Keratinocyte (primary cell): ENCODE measurements around the gene APAF1.

Experiments used
- EZH2 ChIP-seq: IDR thresholded peaks from one replicate; pipeline ENCODE4 v1.6.1; 2012; ENCODE audit warnings: inconsistent platforms, mild to moderate bottlenecking, low read length, moderate library complexity
- TF ChIP-seq, protein P1 (sequence below), 3 experiments: IDR thresholded peaks in 1 of 3; conservative IDR thresholded peaks in 1 of 3; optimal IDR thresholded peaks in 1 of 3; 2 replicates in 2 of 3; 3 replicates in 1 of 3; pipeline versions ENCODE3 to v1.5.1; 2011; ENCODE audit warnings: low read length in 3 of 3, mild to moderate bottlenecking in 3 of 3, moderate library complexity in 2 of 3, control low read depth in 1 of 3, inconsistent platforms in 1 of 3; ENCODE audit not compliant: insufficient read depth in 2 of 3; ENCODE audit errors: extremely low read depth in 1 of 3

DNA sequence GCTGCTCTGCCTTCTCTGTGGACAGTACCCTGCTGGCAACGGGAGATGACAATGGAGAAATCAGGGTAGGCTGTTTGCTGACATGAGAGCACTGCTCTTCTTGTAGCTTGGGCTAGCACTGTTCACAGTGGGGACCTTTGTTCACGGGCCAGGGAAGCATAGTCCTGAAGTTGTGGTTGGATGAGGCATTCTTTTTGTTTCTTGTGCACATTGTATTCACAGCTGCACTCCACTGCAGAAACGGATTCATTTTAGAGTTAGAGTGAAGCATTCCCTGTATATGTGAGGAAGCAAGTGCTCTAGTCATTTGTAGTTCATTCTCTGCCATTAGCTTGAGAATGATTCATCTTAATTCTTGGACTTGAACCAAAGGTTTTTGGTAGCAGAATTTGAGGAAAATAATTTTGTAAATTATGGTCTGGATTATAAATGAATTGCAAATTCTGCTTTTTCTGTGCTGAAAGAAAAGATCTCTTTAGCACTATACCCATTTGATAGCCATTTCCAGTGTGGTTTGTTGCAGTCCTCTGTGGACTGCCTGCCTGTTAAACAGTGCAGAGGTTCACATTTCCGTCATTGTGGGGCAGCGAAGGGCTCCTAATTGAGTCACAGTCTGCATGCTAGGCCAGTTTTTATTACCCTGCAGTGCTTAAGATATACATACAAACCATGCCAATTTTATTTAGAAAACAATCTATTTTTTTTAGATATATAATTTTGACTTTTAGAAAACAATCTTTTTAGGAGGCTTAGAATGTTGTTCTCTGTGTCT is 80.6 kb downstream of the APAF1 start:
- TF ChIP-seq, protein P1, sequence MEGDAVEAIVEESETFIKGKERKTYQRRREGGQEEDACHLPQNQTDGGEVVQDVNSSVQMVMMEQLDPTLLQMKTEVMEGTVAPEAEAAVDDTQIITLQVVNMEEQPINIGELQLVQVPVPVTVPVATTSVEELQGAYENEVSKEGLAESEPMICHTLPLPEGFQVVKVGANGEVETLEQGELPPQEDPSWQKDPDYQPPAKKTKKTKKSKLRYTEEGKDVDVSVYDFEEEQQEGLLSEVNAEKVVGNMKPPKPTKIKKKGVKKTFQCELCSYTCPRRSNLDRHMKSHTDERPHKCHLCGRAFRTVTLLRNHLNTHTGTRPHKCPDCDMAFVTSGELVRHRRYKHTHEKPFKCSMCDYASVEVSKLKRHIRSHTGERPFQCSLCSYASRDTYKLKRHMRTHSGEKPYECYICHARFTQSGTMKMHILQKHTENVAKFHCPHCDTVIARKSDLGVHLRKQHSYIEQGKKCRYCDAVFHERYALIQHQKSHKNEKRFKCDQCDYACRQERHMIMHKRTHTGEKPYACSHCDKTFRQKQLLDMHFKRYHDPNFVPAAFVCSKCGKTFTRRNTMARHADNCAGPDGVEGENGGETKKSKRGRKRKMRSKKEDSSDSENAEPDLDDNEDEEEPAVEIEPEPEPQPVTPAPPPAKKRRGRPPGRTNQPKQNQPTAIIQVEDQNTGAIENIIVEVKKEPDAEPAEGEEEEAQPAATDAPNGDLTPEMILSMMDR (optimal IDR thresholded peaks at IDR 0.05 in 1 of 3, IDR thresholded peaks at IDR 0.05 in 1 of 3, conservative IDR thresholded peaks at IDR 0.05 in 1 of 3; ENCODE audit: extremely low read depth in 1 of 3, insufficient read depth in 2 of 3, low read length in 3 of 3), result peak; percentile 37 to 53 (median 42)
- no peak for TF ChIP-seq EZH2
